ENCODE data around the gene LRRC47.
"Not testable (repeated sequence)": the region's sequence is repeated elsewhere in the genome, so short reads cannot be mapped to it uniquely, and the experiment has no call there.

LRRC47 gene

DNA sequence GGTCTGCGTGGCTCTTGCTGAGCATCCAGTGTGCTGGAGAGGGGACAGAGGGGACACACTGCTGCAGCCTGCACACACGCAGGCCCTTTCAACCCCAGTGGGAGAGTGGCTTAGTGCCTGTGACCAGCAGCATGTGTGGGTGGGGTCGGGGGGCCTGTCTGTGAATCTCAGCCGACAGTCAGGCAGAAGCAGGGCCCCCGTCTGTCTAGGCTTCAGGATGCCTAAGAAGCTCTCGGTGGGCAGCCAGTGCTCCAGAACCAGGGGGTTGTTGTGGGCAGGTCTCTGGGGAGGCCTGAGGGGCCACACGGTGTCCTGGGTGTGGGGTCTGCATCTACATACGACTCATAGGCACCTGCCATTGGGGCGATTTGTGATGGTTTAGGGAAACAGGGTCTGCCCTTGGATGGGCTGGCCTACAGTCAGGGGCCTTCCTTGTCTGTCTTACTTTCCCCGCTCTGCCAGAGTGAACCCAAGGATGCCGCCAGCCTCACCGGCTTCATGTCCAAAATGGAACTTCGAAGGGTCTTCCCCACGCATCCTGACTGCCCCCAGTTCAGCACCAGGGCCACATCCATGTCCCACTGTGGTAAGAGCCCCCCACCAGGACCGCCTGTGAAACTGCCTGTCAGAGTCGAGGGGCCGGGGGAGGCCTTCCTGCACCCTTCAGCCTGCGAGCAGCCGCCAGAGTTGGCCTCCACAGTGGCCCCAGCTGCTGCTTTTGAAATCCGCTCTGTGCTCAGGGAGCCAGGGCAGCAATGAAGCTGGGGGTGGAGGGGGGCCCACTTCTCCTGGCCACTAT lies 42.4 kb downstream of the LRRC47 start:
- H3K4me3 Mint-ChIP-seq: no peak overlapping the region
- peak overlapping the region in 1 of 2 donors; percentile 42 for H3K27ac Mint-ChIP-seq
- DNase-seq: no peak
- no peaks in the 10 kb centered on the region for H3K4me1 Mint-ChIP-seq
- no peak for ATAC-seq
- peaks cover 10% of the 10 kb centered on the region for H3K27me3 Mint-ChIP-seq
- H3K9me3 Mint-ChIP-seq: no peaks in the 10 kb centered on the region

DNA sequence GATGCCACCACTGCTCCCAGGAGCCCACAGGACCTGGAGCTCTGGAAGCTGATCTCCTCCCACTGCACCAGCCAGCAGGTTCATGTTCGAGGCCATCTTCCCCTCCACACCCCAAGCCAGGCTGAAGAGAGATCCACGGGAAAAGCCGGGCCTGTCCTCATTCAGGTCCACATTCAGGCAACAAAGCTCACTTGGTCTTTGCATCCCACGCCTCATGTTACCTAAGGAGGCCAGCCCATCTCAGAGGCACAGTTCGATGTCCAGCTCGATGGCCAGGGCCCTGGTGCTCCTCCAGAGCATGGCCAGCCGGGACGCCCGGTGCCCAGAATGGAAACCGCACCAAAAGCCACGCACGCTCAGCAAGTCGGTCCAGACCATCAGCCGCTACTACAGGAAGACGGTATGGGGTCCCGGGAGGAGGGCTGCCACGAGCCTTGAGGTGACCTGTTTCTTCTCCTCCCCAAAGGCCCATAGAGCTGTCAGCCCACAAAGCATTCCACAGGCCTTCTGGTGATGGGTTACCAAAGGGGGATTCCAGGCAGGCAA lies 43.8 kb downstream of the LRRC47 start, which contains the start of gene CCDC27:
Gene CCDC27 (plus strand): TSS at position 51 of the 546 bp plus-strand sequence. CDS start 32 bp downstream, at position 83.
- Mint-ChIP-seq H3K27ac (peak within 1 kb of the TSS in 1 of 2 donors; percentile 44), H3K4me1 (peaks cover 10% of the 10 kb centered on the region), H3K27me3 (peaks cover 10% of the 10 kb centered on the region), H3K9me3 (no peaks in the 10 kb centered on the region), H3K4me3 (no peak within 1 kb of the TSS)
- ATAC-seq: no peak
- no peak for DNase-seq

DNA sequence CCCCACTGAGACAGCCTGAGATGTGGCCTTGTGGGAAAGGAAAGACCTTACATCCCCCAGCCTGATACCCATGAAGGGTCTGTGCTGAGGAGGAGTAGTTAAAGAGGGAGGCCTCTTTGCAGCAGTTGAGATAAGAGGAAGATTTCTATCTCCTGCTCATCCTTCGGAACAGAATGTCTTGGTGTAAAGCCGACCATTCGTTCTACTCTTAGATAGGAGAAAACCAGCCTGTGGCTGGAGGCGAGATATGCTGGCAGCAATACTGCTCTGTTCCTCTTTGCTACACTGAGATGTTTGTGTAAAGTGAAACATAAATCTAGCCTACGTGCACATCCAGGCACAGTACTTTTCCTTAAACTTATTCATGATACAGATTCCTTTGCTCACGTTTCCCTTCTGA lies 45.6 kb downstream of the LRRC47 start:
- ATAC-seq (no peak), DNase-seq (no peak)
- no peaks in the 10 kb centered on the region for H3K27me3 Mint-ChIP-seq
- no peak overlapping the region for H3K27ac Mint-ChIP-seq
- H3K4me1 Mint-ChIP-seq: peaks cover 20% of the 10 kb centered on the region
- no peaks in the 10 kb centered on the region for H3K9me3 Mint-ChIP-seq
- H3K4me3 Mint-ChIP-seq: no peak overlapping the region

DNA sequence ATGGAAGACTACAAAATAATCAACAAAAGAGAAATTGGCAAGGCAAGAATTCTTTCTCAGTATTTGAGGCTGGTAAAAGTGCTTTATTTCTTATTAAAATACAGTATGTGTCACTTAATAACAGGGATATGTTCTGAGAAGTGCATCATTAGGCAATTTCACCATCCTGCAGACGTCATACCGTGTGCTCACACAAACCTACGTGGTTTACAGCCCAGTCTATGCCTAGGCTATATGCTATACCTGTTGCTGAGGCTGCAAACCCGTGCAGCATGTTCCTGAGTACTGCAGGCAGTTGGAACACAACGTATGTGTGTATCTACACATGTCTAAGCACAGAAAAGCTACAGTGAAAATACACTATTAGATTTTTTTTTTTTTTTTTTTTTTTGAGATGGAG lies 46.8 kb downstream of the LRRC47 start:
- H3K4me1 Mint-ChIP-seq: peaks cover 32% of the 10 kb centered on the region
- no peak overlapping the region for H3K27ac Mint-ChIP-seq
- no peak overlapping the region for H3K4me3 Mint-ChIP-seq
- H3K27me3 Mint-ChIP-seq: no peaks in the 10 kb centered on the region
- no peaks in the 10 kb centered on the region for H3K9me3 Mint-ChIP-seq
- no peak for DNase-seq
- no peak for ATAC-seq

- not testable (repeated sequence) for H3K27me3 Mint-ChIP-seq, DNase-seq, ATAC-seq, H3K9me3 Mint-ChIP-seq
- H3K27ac Mint-ChIP-seq: peak overlapping the region in 1 of 2 donors; percentile 74
- peaks cover 34% of the 10 kb centered on the region for H3K4me1 Mint-ChIP-seq
- peak overlapping the region; percentile 71 to 79 for H3K4me3 Mint-ChIP-seq
These were observed 47.9 kb downstream of the LRRC47 start for GRCh38 chr1:3748316-3748900.

DNA sequence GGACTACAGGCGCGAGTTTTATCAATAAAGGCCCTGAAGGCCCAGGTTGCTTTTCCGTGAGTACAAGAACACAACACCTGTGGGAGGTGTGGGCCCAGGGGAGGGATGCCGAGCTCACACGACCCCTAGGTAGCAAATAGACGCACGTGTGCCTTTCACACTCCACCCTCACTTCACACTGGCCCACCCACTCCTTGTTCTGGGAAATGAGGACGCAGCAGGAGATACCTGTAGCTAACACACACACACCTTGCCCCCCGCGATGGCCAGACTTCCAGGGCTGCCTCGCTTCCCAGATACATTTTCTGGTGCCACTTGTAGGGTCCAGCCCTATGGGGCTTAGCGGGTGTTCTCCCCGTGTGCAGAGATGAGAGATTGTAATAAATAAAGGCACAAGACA lies 48.4 kb downstream of the LRRC47 start:
- Mint-ChIP-seq H3K27ac (peak overlapping the region in 1 of 2 donors; percentile 74), H3K27me3 (no peaks in the 10 kb centered on the region), H3K4me1 (peaks cover 34% of the 10 kb centered on the region), H3K4me3 (peak overlapping the region; percentile 71 to 79), H3K9me3 (no peaks in the 10 kb centered on the region)
- no peak for DNase-seq
- no peak for ATAC-seq

GRCh38 chr1:3747522-3747848 lies 48.8 kb downstream of the LRRC47 start:
- DNase-seq: no peak
- Mint-ChIP-seq H3K27ac (no peak overlapping the region), H3K4me3 (peak overlapping the region; percentile 71 to 79), H3K27me3 (no peaks in the 10 kb centered on the region), H3K9me3 (no peaks in the 10 kb centered on the region), H3K4me1 (peaks cover 34% of the 10 kb centered on the region)
- ATAC-seq: no peak

DNA sequence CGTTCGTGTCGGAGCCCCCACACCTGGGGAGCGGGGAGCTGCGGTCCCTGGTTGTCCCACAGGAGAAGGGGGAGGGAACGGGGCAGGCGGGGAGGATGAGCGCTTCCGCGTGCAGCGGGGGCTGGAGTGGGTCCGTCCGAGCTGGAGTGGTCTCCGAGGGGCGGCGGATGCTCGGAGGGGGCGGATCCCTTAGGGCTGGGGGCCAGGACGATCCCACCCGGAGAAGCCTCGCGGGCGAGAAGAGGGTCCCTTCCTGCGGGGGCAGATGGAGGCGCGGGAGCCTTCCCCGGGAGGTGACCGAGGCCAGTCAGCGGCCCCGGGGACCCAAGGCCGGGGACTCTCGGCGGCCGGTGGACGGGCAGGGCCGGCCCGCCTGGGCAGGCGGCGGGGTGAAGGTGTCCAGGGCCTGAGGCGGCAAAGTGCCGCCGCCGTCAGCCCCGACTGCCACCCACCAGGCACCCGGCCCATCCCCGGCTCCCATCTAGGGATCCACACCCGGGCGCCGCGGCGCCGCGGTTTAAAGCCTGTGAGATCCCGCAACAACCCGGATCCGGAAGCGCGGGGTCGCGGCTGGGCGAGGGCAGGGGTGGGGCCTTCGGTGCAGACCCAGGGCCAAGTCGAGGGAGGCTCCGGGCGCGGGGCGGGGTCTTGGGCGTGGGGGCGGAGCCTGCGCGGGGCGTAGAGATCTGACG lies 49.3 kb downstream of the LRRC47 start:
- Mint-ChIP-seq H3K27ac (peak overlapping the region; percentile 57 to 78), H3K4me3 (peak overlapping the region; percentile 84 to 88), H3K9me3 (no peaks in the 10 kb centered on the region), H3K27me3 (no peaks in the 10 kb centered on the region), H3K4me1 (peaks cover 34% of the 10 kb centered on the region)
- DNase-seq: peak; percentile 80 to 87
- ATAC-seq: peak; percentile 98

- DNase-seq: no peak
- H3K27me3 Mint-ChIP-seq: no peaks in the 10 kb centered on the region
- peak overlapping the region; percentile 84 to 88 for H3K4me3 Mint-ChIP-seq
These were observed 49.9 kb downstream of the LRRC47 start for GRCh38 chr1:3746389-3746829.

GRCh38 chr1:3745590-3746381 lies 50.5 kb downstream of the LRRC47 start:
- H3K4me1 Mint-ChIP-seq: peaks cover 34% of the 10 kb centered on the region
- DNase-seq (no peak), ATAC-seq (no peak)
- H3K4me3 Mint-ChIP-seq: peak overlapping the region; percentile 84 to 88
- H3K27ac Mint-ChIP-seq: peak overlapping the region; percentile 19 to 40
- no peaks in the 10 kb centered on the region for H3K9me3 Mint-ChIP-seq
- no peaks in the 10 kb centered on the region for H3K27me3 Mint-ChIP-seq

More at GRCh38 chr1:3746389-3746829, 49.9 kb downstream of the LRRC47 start:
- Mint-ChIP-seq H3K4me1 (peaks cover 34% of the 10 kb centered on the region), H3K9me3 (no peaks in the 10 kb centered on the region), H3K27ac (peak overlapping the region; percentile 57 to 78)
- no peak for ATAC-seq

DNA sequence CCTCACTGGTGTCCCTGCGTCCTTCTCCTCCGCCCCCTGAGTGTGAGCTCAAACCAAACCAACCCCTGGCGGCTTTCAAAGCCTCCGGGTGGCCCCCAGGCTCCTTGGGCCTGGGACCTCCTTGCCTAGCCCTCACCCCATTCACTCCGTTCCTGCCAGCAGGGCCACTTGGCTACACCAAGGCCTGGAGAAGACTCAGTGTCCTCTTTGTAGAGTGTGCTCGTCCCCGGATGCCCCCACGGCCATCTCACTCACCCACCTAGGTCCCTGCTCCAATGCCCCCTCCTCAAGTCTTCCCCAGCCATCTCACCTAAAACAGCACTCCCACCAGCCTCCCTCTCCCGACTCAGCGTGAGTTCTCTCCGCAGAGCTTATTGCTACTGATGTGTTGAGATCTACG lies 51.2 kb downstream of the LRRC47 start:
- Mint-ChIP-seq H3K4me3 (peak overlapping the region; percentile 84 to 88), H3K4me1 (peaks cover 34% of the 10 kb centered on the region), H3K9me3 (no peaks in the 10 kb centered on the region), H3K27ac (no peak overlapping the region), H3K27me3 (no peaks in the 10 kb centered on the region)
- DNase-seq (no peak), ATAC-seq (no peak)

DNA sequence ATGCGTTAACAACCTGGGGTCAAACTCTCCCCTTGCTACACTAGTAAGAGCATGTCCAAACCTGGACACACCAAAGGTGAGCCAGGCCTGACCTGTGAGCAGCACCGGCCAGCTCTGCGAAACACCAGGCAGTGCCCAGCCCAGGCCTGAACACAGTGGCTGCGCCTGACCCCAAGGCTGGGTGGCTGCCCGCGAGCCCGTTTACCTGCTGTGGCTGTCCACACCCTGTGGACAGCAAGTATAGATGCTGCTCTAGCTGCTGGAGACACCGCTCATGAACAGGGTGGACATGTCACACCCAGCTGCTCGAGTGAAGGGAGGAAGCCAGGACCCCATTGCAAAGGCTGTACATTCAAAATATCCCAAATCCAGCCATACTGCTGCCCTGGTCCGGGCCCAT lies 51.7 kb downstream of the LRRC47 start:
- DNase-seq (no peak), ATAC-seq (no peak)
- Mint-ChIP-seq H3K27me3 (no peaks in the 10 kb centered on the region), H3K27ac (no peak overlapping the region), H3K4me1 (peaks cover 34% of the 10 kb centered on the region), H3K4me3 (no peak overlapping the region), H3K9me3 (no peaks in the 10 kb centered on the region)

GRCh38 chr1:3743826-3744225 lies 52.5 kb downstream of the LRRC47 start:
- no peaks in the 10 kb centered on the region for H3K27me3 Mint-ChIP-seq
- DNase-seq (no peak), ATAC-seq (no peak)
- H3K4me3 Mint-ChIP-seq: no peak overlapping the region
- H3K4me1 Mint-ChIP-seq: peaks cover 34% of the 10 kb centered on the region
- H3K9me3 Mint-ChIP-seq: no peaks in the 10 kb centered on the region
- no peak overlapping the region for H3K27ac Mint-ChIP-seq

- Mint-ChIP-seq H3K27ac (peak overlapping the region in 1 of 2 donors; percentile 10), H3K4me3 (no peak overlapping the region)
These were observed 52.9 kb downstream of the LRRC47 start for GRCh38 chr1:3743421-3743820.

More at GRCh38 chr1:3743421-3743820, 52.9 kb downstream of the LRRC47 start:
- peaks cover 34% of the 10 kb centered on the region for H3K4me1 Mint-ChIP-seq
- DNase-seq: no peak
- no peaks in the 10 kb centered on the region for H3K27me3 Mint-ChIP-seq
- no peak for ATAC-seq
- no peaks in the 10 kb centered on the region for H3K9me3 Mint-ChIP-seq

Measured in stimulated activated naive CD8-positive, alpha-beta T cell treated with anti-CD3 and anti-CD28 coated beads, Interleukin-15, amount 100 ng/mL, for 72 hours (primary cell).